Endothelial cell (in vitro differentiated cells): ENCODE results near the gene SUZ12. TPM values are rescaled to one million over a fixed set of nuclear protein-coding genes. Genes with fewer than 3 reads are reported as not detected.
"Not testable (repeated sequence)": the region's sequence is repeated elsewhere in the genome, so short reads cannot be mapped to it uniquely, and the experiment has no call there.

Experiments used
- DNase-seq: peaks from one replicate; pipeline ENCODE4 v3.0.0; 2021; ENCODE audit warnings: low spot score
- H3K27ac Mint-ChIP-seq: one replicate; pipeline ENCODE4 v1.8.0; 2021; ENCODE audit warnings: mixed read lengths, inconsistent platforms; ENCODE audit not compliant: unreplicated experiment
- H3K27me3 Mint-ChIP-seq: one replicate; pipeline ENCODE4 v1.8.0; 2021; ENCODE audit warnings: mild to moderate bottlenecking, moderate library complexity, mixed read lengths, inconsistent platforms; ENCODE audit not compliant: unreplicated experiment
- H3K36me3 Mint-ChIP-seq: one replicate; pipeline ENCODE4 v1.8.0; 2021; ENCODE audit warnings: mild to moderate bottlenecking, low read depth, mixed read lengths, inconsistent platforms; ENCODE audit not compliant: unreplicated experiment
- H3K4me1 Mint-ChIP-seq: one replicate; pipeline ENCODE4 v1.8.0; 2021; ENCODE audit warnings: mild to moderate bottlenecking, mixed read lengths, inconsistent platforms; ENCODE audit not compliant: unreplicated experiment
- H3K4me3 Mint-ChIP-seq: one replicate; pipeline ENCODE4 v1.8.0; 2021; ENCODE audit warnings: mild to moderate bottlenecking, mixed read lengths, inconsistent platforms; ENCODE audit not compliant: unreplicated experiment
- H3K9me3 Mint-ChIP-seq: one replicate; pipeline ENCODE4 v1.8.0; 2021; ENCODE audit warnings: mixed read lengths, inconsistent platforms; ENCODE audit not compliant: unreplicated experiment
- CTCF ChIP-seq: fragments of 200-600 bp; sonication (generic); IDR thresholded peaks from one replicate; pipeline ENCODE4 v1.5.0; 2021; ENCODE audit warnings: antibody characterized with exemption; ENCODE audit not compliant: unreplicated experiment
- total RNA-seq: library from RNA; stranded (reverse); fragmentation: NEBNext Ultra II Directional; extraction: Animal tissue kit (Norgen Biotek cat#: 25700); gene quantifications from one replicate; pipeline ENCODE4 v1.2.1, GENCODE V29; 2021; ENCODE audit not compliant: unreplicated experiment

Gene SUZ12
- total RNA-seq, 1 donor from 2014 or later = 18.3 TPM

- no peaks in the 10 kb centered on the region for H3K9me3 Mint-ChIP-seq
- peaks cover 2% of the 10 kb centered on the region for H3K27me3 Mint-ChIP-seq
- no peak for DNase-seq
- H3K4me3 Mint-ChIP-seq = no peak overlapping the region
- H3K4me1 Mint-ChIP-seq = no peaks in the 10 kb centered on the region
- H3K36me3 Mint-ChIP-seq = no peaks in the 10 kb centered on the region
- TF ChIP-seq CTCF = no peak
- no peak overlapping the region for H3K27ac Mint-ChIP-seq
Measured at GRCh38 chr17:31967648-31968047, 30.8 kb downstream of the SUZ12 start.

DNA sequence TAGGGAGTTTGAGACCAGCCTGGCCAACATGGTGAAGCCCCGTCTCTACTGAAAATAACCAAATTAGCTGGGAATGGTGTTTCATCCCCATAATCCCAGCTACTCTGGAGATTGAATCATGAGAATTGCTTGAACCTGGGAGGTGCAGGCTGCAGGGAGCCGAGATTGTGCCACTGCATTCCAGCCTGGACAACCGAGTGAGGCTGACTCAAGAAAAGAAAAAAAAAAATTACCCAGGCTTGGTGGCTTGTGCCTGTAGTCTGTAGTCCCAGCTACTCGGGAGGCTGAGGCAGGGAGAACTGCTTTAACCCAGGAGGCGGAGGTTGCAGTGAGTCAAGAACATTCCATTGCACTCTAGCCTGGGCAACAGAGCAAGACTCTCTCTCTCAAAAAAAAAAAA, 33.6 kb downstream of the SUZ12 start:
- H3K36me3 Mint-ChIP-seq, H3K4me1 Mint-ChIP-seq, H3K27me3 Mint-ChIP-seq, H3K9me3 Mint-ChIP-seq, H3K4me3 Mint-ChIP-seq, DNase-seq, H3K27ac Mint-ChIP-seq: not testable (repeated sequence)

GRCh38 chr17:31974269-31975071, 37.7 kb downstream of the SUZ12 start:
- not testable (repeated sequence) for H3K27me3 Mint-ChIP-seq, H3K4me1 Mint-ChIP-seq, H3K4me3 Mint-ChIP-seq, H3K9me3 Mint-ChIP-seq, H3K27ac Mint-ChIP-seq, DNase-seq, H3K36me3 Mint-ChIP-seq

- not testable (repeated sequence) for H3K9me3 Mint-ChIP-seq, DNase-seq, H3K36me3 Mint-ChIP-seq, H3K27me3 Mint-ChIP-seq, H3K4me1 Mint-ChIP-seq, H3K27ac Mint-ChIP-seq, H3K4me3 Mint-ChIP-seq
Measured at GRCh38 chr17:31975391-31975790, 38.6 kb downstream of the SUZ12 start.

DNA sequence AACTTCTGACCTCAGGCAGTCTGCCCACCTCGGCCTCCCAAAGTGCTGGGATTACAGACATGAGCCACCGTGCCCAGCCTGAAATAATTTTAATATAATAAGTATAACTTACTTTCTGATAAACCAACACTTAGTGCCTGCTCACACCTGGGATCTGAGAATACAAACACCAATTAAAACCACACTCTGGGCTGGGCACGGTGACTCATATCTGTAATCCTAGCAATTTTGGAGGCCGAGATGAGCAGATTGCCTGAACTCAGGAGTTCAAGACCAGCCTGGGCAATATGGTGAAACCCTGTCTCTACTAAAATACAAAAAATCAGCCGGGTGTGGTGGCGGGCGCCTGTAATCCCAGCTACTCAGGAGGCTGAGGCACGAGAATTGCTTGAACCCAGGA, 55.0 kb downstream of the SUZ12 start:
- not testable (repeated sequence) for H3K9me3 Mint-ChIP-seq, H3K27me3 Mint-ChIP-seq, H3K4me1 Mint-ChIP-seq, H3K4me3 Mint-ChIP-seq, DNase-seq, H3K27ac Mint-ChIP-seq
- H3K36me3 Mint-ChIP-seq = peaks cover 17% of the 10 kb centered on the region

GRCh38 chr17:31997005-31997404, 60.2 kb downstream of the SUZ12 start:
- DNase-seq = no peak
- peaks cover 4% of the 10 kb centered on the region for H3K36me3 Mint-ChIP-seq

More at GRCh38 chr17:31997005-31997404, 60.2 kb downstream of the SUZ12 start:
- Mint-ChIP-seq H3K9me3 (no peaks in the 10 kb centered on the region), H3K4me1 (no peaks in the 10 kb centered on the region), H3K4me3 (no peak overlapping the region), H3K27ac (no peak overlapping the region), H3K27me3 (no peaks in the 10 kb centered on the region)
- no peak for TF ChIP-seq CTCF
